Stimulated activated CD4-positive, alpha-beta T cell treated with anti-CD3 and anti-CD28 coated beads, Interleukin-15, amount 100 ng/mL, for 48 hours (primary cell): ENCODE measurements around the gene LRRTM3.

Source experiments
- DNase-seq, 2 donors: peaks; one replicate each; pipeline ENCODE4 v3.0.0-alpha.2; 2020; ENCODE audit warnings: low read depth in 2 of 2

LRRTM3 gene

GRCh38 chr10:67119651-67120050, 193.8 kb downstream of the LRRTM3 start:
- DNase-seq, result no peak

- DNase-seq, result no peak
Measured at GRCh38 chr10:67127441-67127840, 201.6 kb downstream of the LRRTM3 start.

DNA sequence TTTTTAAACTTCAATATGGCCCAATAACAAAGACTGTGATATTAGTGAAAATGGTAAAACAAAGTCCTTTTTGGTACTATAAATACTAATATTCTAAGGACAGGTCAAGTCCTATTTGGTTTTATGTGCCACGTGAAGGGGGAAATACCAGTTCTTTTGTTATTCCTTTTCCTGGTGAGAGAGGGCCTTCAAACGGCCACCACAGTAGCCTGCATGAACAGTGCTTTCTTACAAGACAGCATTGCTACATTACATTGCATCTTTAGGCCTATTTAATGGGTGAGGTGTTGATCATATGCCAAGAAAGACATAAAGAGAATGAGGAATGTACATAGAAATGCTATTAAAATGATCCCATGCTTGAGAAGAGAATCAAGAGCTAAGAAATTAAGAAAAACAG, 214.8 kb downstream of the LRRTM3 start:
- DNase-seq, result no peak

DNA sequence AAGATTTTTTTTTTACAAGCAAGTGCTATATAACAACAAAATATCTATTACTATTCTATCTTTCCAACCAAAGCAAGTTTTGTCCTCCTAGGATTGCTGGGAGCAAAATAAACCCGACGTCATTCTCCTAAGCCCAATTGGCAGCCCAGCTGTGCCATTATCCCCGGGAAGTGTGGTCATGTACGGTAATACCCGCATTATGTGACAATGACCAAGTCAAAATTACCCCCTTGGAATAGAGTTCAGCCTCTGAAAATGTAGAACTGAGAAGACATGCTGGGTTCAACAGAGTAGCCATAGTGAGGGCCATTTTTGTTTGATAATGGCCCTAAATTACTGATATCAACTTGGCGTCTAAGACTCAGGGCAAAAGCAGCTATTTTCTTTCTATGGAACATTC, 215.5 kb downstream of the LRRTM3 start:
- DNase-seq, result no peak

DNA sequence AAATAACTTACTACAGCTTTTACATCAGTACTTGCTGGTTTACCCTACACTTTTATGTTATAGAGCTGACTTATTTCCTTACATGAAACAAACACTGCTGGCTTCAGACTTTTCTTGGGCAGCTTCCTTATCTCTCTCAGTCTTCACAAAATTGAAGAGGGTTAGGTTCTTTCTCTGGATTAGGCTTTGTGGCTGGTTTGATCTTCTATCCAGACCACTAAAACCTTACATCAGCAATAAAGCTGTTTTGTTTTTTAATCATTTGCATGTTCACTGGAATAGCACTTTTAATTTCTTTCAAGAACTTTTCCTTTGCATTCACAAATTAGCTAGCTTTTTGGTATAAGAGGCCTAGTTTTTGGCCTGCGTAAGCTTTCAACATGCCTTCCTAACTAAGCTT, 218.7 kb downstream of the LRRTM3 start:
- no peak for DNase-seq
